ENCODE measurements around the gene GCFC2. TPM values are rescaled to one million over a fixed set of nuclear protein-coding genes. Genes with fewer than 3 reads are reported as not detected.

Gene GCFC2
- total and polyA plus RNA-seq, 2 experiments from 2014 or later = 15.5 to 28.8 TPM

DNA sequence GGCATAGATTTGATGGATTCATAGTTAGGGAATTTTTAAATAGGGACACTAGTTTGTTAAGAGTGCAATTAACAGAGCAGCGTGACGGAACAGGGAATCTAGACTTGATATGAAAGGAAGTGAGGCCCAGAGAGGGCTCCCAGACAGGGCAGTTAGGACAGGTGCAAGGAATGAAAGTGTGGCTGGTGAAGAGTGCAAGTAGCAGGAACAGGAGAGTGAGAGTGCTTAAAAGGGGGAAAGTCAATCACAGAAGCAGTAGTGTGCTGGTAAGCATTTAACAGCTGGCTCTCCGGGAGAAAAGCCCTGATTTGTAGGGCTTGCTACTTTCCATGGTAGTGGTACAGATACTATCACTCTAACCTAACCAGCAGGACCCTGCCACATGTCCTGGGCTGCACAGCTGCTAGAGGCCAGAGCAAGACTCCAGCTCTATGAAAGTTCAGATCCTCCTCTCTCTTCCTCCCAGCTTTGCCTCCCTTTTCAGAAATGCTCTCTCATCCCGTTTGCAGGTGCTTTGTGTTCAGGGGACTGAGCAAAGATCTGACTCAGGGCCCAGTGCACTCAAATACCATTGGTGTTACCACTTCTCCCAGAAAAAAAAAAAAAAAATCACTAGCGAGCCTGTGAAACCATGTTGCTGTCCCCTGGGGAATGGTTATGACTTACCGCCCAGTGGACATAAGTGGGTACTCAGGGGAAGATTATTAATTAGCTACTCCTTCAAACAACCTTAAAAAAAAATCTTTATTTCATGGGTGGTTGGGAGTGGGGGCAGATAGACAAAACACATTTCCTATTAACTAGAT is 18.1 kb upstream of the GCFC2 start:
- Histone ChIP-seq H3K36me3 (replicated peaks; ENCODE audit: insufficient read depth, low read depth) (no peaks in the 10 kb centered on the region), H3K9me3 (ENCODE audit: low read depth) (no peaks in the 10 kb centered on the region), H3K4me3 (no peak overlapping the region), H3K4me2 (no peak overlapping the region), H3K79me2 (no peaks in the 10 kb centered on the region), H3K9me2 (replicated peaks; ENCODE audit: insufficient read depth) (no peaks in the 10 kb centered on the region), H3K4me1 (ENCODE audit: insufficient read depth) (no peaks in the 10 kb centered on the region), H3K27me3 (no peaks in the 10 kb centered on the region), H2AFZ (no peak overlapping the region), H4K20me1 (ENCODE audit: insufficient read depth, poor library complexity, severe bottlenecking) (no peaks in the 10 kb centered on the region), H3K27ac (no peak overlapping the region)
- no peak for TF ChIP-seq EZH2 (IDR thresholded peaks at IDR 0.05; ENCODE audit: borderline replicate concordance)
- no peak for TF ChIP-seq EZH2phosphoT487 (IDR thresholded peaks at IDR 0.05; ENCODE audit: low read depth, severe bottlenecking, unreplicated experiment)
- TF ChIP-seq, protein P1, sequence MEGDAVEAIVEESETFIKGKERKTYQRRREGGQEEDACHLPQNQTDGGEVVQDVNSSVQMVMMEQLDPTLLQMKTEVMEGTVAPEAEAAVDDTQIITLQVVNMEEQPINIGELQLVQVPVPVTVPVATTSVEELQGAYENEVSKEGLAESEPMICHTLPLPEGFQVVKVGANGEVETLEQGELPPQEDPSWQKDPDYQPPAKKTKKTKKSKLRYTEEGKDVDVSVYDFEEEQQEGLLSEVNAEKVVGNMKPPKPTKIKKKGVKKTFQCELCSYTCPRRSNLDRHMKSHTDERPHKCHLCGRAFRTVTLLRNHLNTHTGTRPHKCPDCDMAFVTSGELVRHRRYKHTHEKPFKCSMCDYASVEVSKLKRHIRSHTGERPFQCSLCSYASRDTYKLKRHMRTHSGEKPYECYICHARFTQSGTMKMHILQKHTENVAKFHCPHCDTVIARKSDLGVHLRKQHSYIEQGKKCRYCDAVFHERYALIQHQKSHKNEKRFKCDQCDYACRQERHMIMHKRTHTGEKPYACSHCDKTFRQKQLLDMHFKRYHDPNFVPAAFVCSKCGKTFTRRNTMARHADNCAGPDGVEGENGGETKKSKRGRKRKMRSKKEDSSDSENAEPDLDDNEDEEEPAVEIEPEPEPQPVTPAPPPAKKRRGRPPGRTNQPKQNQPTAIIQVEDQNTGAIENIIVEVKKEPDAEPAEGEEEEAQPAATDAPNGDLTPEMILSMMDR (IDR thresholded peaks at IDR 0.05; ENCODE audit: poor library complexity) = no peak
- DNase-seq (ENCODE audit: low spot score) = no peak
- WGBS (ENCODE audit: low lambda C conversion rate, missing lambda C conversion rate) = 74% methylated on average over 6 of the region's 6 CpGs

DNA sequence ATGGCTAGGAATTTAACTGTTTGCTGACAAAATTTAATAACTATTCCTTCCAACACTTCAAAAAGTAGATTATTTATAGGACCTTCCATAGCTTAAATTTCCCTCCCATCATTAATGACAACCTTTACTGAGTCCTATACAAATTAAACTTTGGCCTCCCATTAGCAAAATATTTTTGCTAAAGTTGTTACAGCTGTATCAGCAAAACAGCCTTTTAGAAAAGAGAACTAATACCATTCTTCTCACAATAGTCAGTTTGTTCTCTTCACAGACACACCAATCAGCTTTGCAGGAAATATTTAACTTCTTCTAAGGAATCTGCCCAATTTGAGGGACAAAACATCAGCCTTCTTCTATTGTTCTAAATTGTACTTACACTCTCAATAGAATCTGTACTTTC is 12.0 kb upstream of the GCFC2 start:
- no peak for TF ChIP-seq EZH2phosphoT487 (IDR thresholded peaks at IDR 0.05; ENCODE audit: low read depth, severe bottlenecking, unreplicated experiment)
- TF ChIP-seq, protein P1 (IDR thresholded peaks at IDR 0.05; ENCODE audit: poor library complexity) = no peak
- no peak for TF ChIP-seq EZH2 (IDR thresholded peaks at IDR 0.05; ENCODE audit: borderline replicate concordance)
- no peaks in the 10 kb centered on the region for H3K9me3 ChIP-seq (ENCODE audit: low read depth)
- H3K27ac ChIP-seq = no peak overlapping the region

DNA sequence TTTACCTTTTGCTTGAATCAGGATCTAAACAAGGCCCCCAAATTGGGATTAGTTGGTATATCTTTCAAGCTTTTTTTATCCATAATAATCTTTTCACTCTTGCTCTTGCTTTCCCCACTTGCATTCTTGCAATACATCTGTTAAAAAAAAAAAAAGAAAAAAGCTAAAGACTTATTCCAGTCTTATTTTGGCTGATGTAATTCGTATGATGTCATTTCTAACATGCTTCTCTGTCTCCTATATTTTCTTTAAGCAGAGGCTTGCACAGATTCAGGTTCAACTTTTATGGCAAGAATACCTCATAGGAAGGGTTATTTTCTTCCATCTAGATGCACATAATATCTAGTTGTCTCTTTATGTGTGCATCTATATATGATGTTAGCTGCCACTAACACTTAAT is 9.8 kb upstream of the GCFC2 start:
- H3K79me2 ChIP-seq = no peaks in the 10 kb centered on the region
- H3K4me2 ChIP-seq = no peak overlapping the region
- no peaks in the 10 kb centered on the region for H3K27me3 ChIP-seq
- 82% methylated on average over 1 of the region's 1 CpG for whole genome bisulfite sequencing (ENCODE audit: low lambda C conversion rate, missing lambda C conversion rate)
- H4K20me1 ChIP-seq (ENCODE audit: insufficient read depth, poor library complexity, severe bottlenecking) = no peaks in the 10 kb centered on the region
- H3K4me1 ChIP-seq (ENCODE audit: insufficient read depth) = no peaks in the 10 kb centered on the region
- H2AFZ ChIP-seq = no peak overlapping the region
- no peak overlapping the region for H3K27ac ChIP-seq
- DNase-seq (ENCODE audit: low spot score) = no peak
- H3K36me3 ChIP-seq (replicated peaks; ENCODE audit: insufficient read depth, low read depth) = no peaks in the 10 kb centered on the region
- H3K9me2 ChIP-seq (replicated peaks; ENCODE audit: insufficient read depth) = no peaks in the 10 kb centered on the region
- TF ChIP-seq, protein P1 (IDR thresholded peaks at IDR 0.05; ENCODE audit: poor library complexity) = no peak
- TF ChIP-seq EZH2phosphoT487 (IDR thresholded peaks at IDR 0.05; ENCODE audit: low read depth, severe bottlenecking, unreplicated experiment) (no peak), EZH2 (IDR thresholded peaks at IDR 0.05; ENCODE audit: borderline replicate concordance) (no peak)
- H3K9me3 ChIP-seq (ENCODE audit: low read depth) = no peaks in the 10 kb centered on the region
- H3K4me3 ChIP-seq = no peak overlapping the region

More for the DNA sequence above, 12.0 kb upstream of the GCFC2 start:
- no peaks in the 10 kb centered on the region for H3K36me3 ChIP-seq (replicated peaks; ENCODE audit: insufficient read depth, low read depth)
- H3K27me3 ChIP-seq = no peaks in the 10 kb centered on the region
- no peak overlapping the region for H3K4me3 ChIP-seq
- no peaks in the 10 kb centered on the region for H3K9me2 ChIP-seq (replicated peaks; ENCODE audit: insufficient read depth)
- DNase-seq (ENCODE audit: low spot score) = no peak
- H4K20me1 ChIP-seq (ENCODE audit: insufficient read depth, poor library complexity, severe bottlenecking) = no peaks in the 10 kb centered on the region
- no peaks in the 10 kb centered on the region for H3K4me1 ChIP-seq (ENCODE audit: insufficient read depth)
- no peak overlapping the region for H3K4me2 ChIP-seq
- no peak overlapping the region for H2AFZ ChIP-seq
- no peaks in the 10 kb centered on the region for H3K79me2 ChIP-seq
